Endothelial cell of umbilical vein (primary cell): Measurements from ENCODE around the gene MTIF3. TPM values are rescaled to one million over a fixed set of nuclear protein-coding genes. Genes with fewer than 3 reads are reported as not detected.

ENCODE experiments used
- BruUV-seq: library from RNA; stranded (reverse); fragments of 400-500 nt; replicated peaks from 2 replicates; lab custom pipeline; 2021; lab: Mats Ljungman, UMichigan
- CTCF ChIA-PET: fragments of 300-600, 350-600 bp; sonication (Branson Sonifier 250); formaldehyde crosslinking; loops from one replicate; lab custom pipeline; 2021; ENCODE audit warnings: antibody characterized with exemption, inconsistent platforms; lab: Charles Lee
- POLR2A ChIA-PET: fragments of 300-600, 350-600 bp; sonication (Branson Sonifier 250); formaldehyde crosslinking; loops from one replicate; lab custom pipeline; 2021; ENCODE audit warnings: antibody characterized with exemption, inconsistent platforms; lab: Charles Lee
- DNase-seq: peaks from one replicate; pipeline ENCODE4 v3.0.0-alpha.2; 2011; ENCODE audit warnings: low read depth, low spot score
- FAIRE-seq: peaks from 2 replicates; lab custom pipeline; 2011; peaks lifted over from hg19 to GRCh38; lab: Jason Lieb, UNC
- H2AFZ ChIP-seq: 2 replicates; pipeline ENCODE4 v1.6.0; 2012; ENCODE audit warnings: low read depth, low read length, control low read depth, inconsistent platforms
- H3K27ac ChIP-seq: 2 replicates; pipeline ENCODE4 v1.5.1; 2011; ENCODE audit warnings: low read depth, mild to moderate bottlenecking, control low read depth, low read length, moderate library complexity; ENCODE audit not compliant: insufficient read depth
- H3K27me3 ChIP-seq, 2 experiments: 2 replicates each; pipeline versions ENCODE4 v1.6.0 to v1.6.1; 2011; ENCODE audit warnings: low read length in 2 of 2, mixed read lengths in 1 of 2; ENCODE audit not compliant: control insufficient read depth in 2 of 2, insufficient read depth in 2 of 2
- H3K36me3 ChIP-seq, 2 experiments: 2 replicates in 1 of 2; 3 replicates in 1 of 2; pipeline ENCODE4 v1.5.1; 2011; ENCODE audit warnings: low read length in 2 of 2, mild to moderate bottlenecking in 1 of 2, moderate library complexity in 1 of 2; ENCODE audit not compliant: control insufficient read depth in 2 of 2, insufficient read depth in 2 of 2; ENCODE audit errors: extremely low read depth in 1 of 2
- H3K4me1 ChIP-seq: 3 replicates; pipeline ENCODE4 v1.5.1; 2011; ENCODE audit warnings: mild to moderate bottlenecking, low read length; ENCODE audit not compliant: control insufficient read depth, insufficient read depth; ENCODE audit errors: extremely low read depth
- H3K4me2 ChIP-seq: 2 replicates; pipeline ENCODE4 v1.6.1; 2011; ENCODE audit warnings: low read length, control low read depth, mixed read lengths; ENCODE audit not compliant: insufficient read depth
- H3K4me3 ChIP-seq, 3 experiments: fragments of 200-600 bp in 1 of 3; sonication (generic), shearing (Covaris generic) in 1 of 3; replicated peaks in 1 of 3; 2 replicates each; pipeline ENCODE4 v1.5.1; 2011 to 2016; ENCODE audit warnings: control low read depth in 3 of 3, low read length in 3 of 3, mild to moderate bottlenecking in 2 of 3, inconsistent platforms in 1 of 3, low read depth in 1 of 3, moderate library complexity in 1 of 3; ENCODE audit not compliant: insufficient read depth in 1 of 3
- H3K79me2 ChIP-seq: 2 replicates; pipeline ENCODE4 v1.6.0; 2012; ENCODE audit warnings: low read length, inconsistent platforms; ENCODE audit not compliant: control insufficient read depth, insufficient read depth
- H3K9ac ChIP-seq: replicated peaks from 2 replicates; pipeline ENCODE3; 2011; ENCODE audit warnings: low read length, control low read depth; ENCODE audit not compliant: insufficient read depth; ENCODE audit errors: extremely low read depth
- H3K9me1 ChIP-seq: replicated peaks from 3 replicates; pipeline ENCODE4 v1.6.0; 2011; ENCODE audit warnings: mild to moderate bottlenecking, low read length; ENCODE audit not compliant: control insufficient read depth, insufficient read depth; ENCODE audit errors: extremely low read depth
- H3K9me3 ChIP-seq: replicated peaks from 2 replicates; pipeline ENCODE4 v1.5.1; 2012; ENCODE audit warnings: low read length, inconsistent platforms; ENCODE audit not compliant: control insufficient read depth, insufficient read depth
- H4K20me1 ChIP-seq: replicated peaks from 2 replicates; pipeline ENCODE3; 2011; ENCODE audit warnings: mild to moderate bottlenecking, low read length; ENCODE audit not compliant: control insufficient read depth, insufficient read depth; ENCODE audit errors: extremely low read depth
- CTCF ChIP-seq, 2 donors: IDR thresholded peaks; 1 replicate in 1 of 2; 2 replicates in 1 of 2; pipeline ENCODE4 v1.5.1; 2011; ENCODE audit warnings: low read length in 2 of 2, mild to moderate bottlenecking in 2 of 2, moderate library complexity in 2 of 2, control low read depth in 1 of 2, inconsistent platforms in 1 of 2, low read depth in 1 of 2; ENCODE audit not compliant: insufficient read depth in 1 of 2; ENCODE audit errors: extremely low read depth in 1 of 2
- EZH2 ChIP-seq: IDR thresholded peaks from 2 replicates; pipeline ENCODE4 v1.6.1; 2012; ENCODE audit warnings: borderline replicate concordance, low read depth, mild to moderate bottlenecking, moderate library complexity, low read length, inconsistent platforms; ENCODE audit not compliant: severe bottlenecking
- FOS ChIP-seq: IDR thresholded peaks from 2 replicates; pipeline ENCODE4 v1.6.1; 2011; ENCODE audit warnings: mild to moderate bottlenecking, low read length, moderate library complexity, borderline replicate concordance; ENCODE audit not compliant: insufficient read depth
- GATA2 ChIP-seq: IDR thresholded peaks from 2 replicates; pipeline ENCODE4 v1.7.0; 2011; ENCODE audit warnings: low read depth, mild to moderate bottlenecking, moderate library complexity, mixed read lengths, low read length; ENCODE audit not compliant: insufficient read length, insufficient read depth
- JUN ChIP-seq: IDR thresholded peaks from 2 replicates; pipeline ENCODE4 v1.6.1; 2011; ENCODE audit warnings: borderline replicate concordance, low read depth; ENCODE audit not compliant: insufficient read length, insufficient read depth
- MAX ChIP-seq: IDR thresholded peaks from 2 replicates; pipeline ENCODE4 v1.6.1; 2011; ENCODE audit not compliant: insufficient read depth, insufficient read length
- MYC ChIP-seq: IDR thresholded peaks from one replicate; pipeline ENCODE4 v1.6.1; 2011; ENCODE audit warnings: mild to moderate bottlenecking, low read depth, low read length
- POLR2A ChIP-seq: IDR thresholded peaks from 2 replicates; pipeline ENCODE4 v1.6.1; 2012; ENCODE audit warnings: low read depth, mild to moderate bottlenecking, control low read depth, low read length
- POLR2AphosphoS5 ChIP-seq: IDR thresholded peaks from 2 replicates; pipeline ENCODE4 v1.6.1; 2012; ENCODE audit warnings: low read depth, mild to moderate bottlenecking, control low read depth, low read length, moderate library complexity; ENCODE audit not compliant: insufficient read depth
- dilution Hi-C: fragments of 300-500 bp; cut with MboI; formaldehyde crosslinking; loops from one replicate; pipeline ENCODE4 v1.15.0; 2019; ENCODE audit warnings: low sequenced_read_pairs; ENCODE audit not compliant: extremely low pct_ligation_motif_present
- intact Hi-C: fragments of 100-400 bp; cut with micrococcal nuclease; formaldehyde crosslinking; loops from one replicate; pipeline ENCODE4 v1.10.0; 2022
- polyA plus RNA-seq, 4 experiments: library from polyadenylated mRNA; depleted of rRNA in 3 of 4; stranded (reverse) in 3 of 4; unstranded in 1 of 4; fragments of >200 nt; gene quantifications; 2 replicates each; pipeline versions ENCODE4 v1.2.1 to v1.2.3, GENCODE V29; 2011 to 2012; ENCODE audit warnings: missing spikeins in 1 of 4
- total RNA-seq: library from RNA; stranded (reverse); gene quantifications from 2 replicates; pipeline ENCODE4 v1.2.3, GENCODE V29; 2021

MTIF3 gene
- total and polyA plus RNA-seq, 2 donors (not counting 3 experiments of a cell fraction or from before 2014, with no cell fraction given) = 23.5 to 37.5 TPM

GRCh38 chr13:27466513-27466912 is 16.1 kb upstream of the MTIF3 start:
- Histone ChIP-seq H3K27me3 (peaks cover 2 to 13% of the 10 kb centered on the region in 2 experiments), H3K9me3 (no peaks in the 10 kb centered on the region), H3K36me3 (no peaks in the 10 kb centered on the region), H3K79me2 (no peaks in the 10 kb centered on the region), H4K20me1 (no peaks in the 10 kb centered on the region), H3K4me1 (no peaks in the 10 kb centered on the region), H2AFZ (no peak overlapping the region), H3K4me2 (no peak overlapping the region), H3K9ac (no peak overlapping the region), H3K27ac (no peak overlapping the region), H3K4me3 (no peak overlapping the region), H3K9me1 (no peaks in the 10 kb centered on the region)
- DNase-seq (no peak), FAIRE-seq (no peak)
- TF ChIP-seq JUN (no peak), GATA2 (peak; percentile 31)
- intact Hi-C loops (no loop called here), dilution Hi-C loops (no loop called here)
- POLR2A ChIA-PET = no interaction called here
- BruUV-seq = no TSS peak
- CTCF ChIA-PET = interaction anchor here (1.1 to 1.3 kb wide), 3 partner anchors 41 to 360 kb away, joined by 3 to 5 read pairs (median 4); no protein-coding TSS in a partner anchor

GRCh38 chr13:27465611-27466010 is 15.2 kb upstream of the MTIF3 start:
- intact Hi-C loops (no loop called here), dilution Hi-C loops (no loop called here)
- FAIRE-seq (no peak), DNase-seq (peak; percentile 24)
- Histone ChIP-seq H3K36me3 (no peaks in the 10 kb centered on the region), H3K4me2 (no peak overlapping the region), H3K79me2 (no peaks in the 10 kb centered on the region), H2AFZ (no peak overlapping the region), H3K4me3 (no peak overlapping the region), H3K27ac (no peak overlapping the region), H3K9ac (no peak overlapping the region), H3K4me1 (no peaks in the 10 kb centered on the region), H3K27me3 (peaks cover 2 to 13% of the 10 kb centered on the region in 2 experiments), H3K9me1 (no peaks in the 10 kb centered on the region), H4K20me1 (no peaks in the 10 kb centered on the region), H3K9me3 (no peaks in the 10 kb centered on the region)
- CTCF ChIA-PET = interaction anchor here (0.7 to 1.7 kb wide), 6 partner anchors 8 to 361 kb away, joined by 3 to 5 read pairs (median 4); no protein-coding TSS in a partner anchor
- no TSS peak for BruUV-seq
- POLR2A ChIA-PET = no interaction called here
- TF ChIP-seq FOS = no peak
- no peak for TF ChIP-seq GATA2
- no peak for TF ChIP-seq JUN
- no peak for TF ChIP-seq EZH2
- TF ChIP-seq POLR2A = no peak
- no peak for TF ChIP-seq MAX
- TF ChIP-seq POLR2AphosphoS5 = no peak
- TF ChIP-seq MYC = no peak
- TF ChIP-seq CTCF (IDR thresholded peaks at IDR 0.05; ENCODE audit: extremely low read depth in 1 of 2, insufficient read depth in 1 of 2, low read depth in 1 of 2, low read length in 2 of 2) = no peak
